BJ (cell line): Measurements from ENCODE around the gene AKT3. TPM values are rescaled to one million over a fixed set of nuclear protein-coding genes. Genes with fewer than 3 reads are reported as not detected.
"Not testable (repeated sequence)": the region's sequence is repeated elsewhere in the genome, so short reads cannot be mapped to it uniquely, and the experiment has no call there.

Experiments
- CTCF ChIA-PET: fragments of 350-600 bp; formaldehyde crosslinking; extraction: SDS; loops from one replicate; lab custom pipeline; 2021; ENCODE audit warnings: antibody characterized with exemption, inconsistent platforms; lab: Yijun Ruan, JAX
- POLR2A ChIA-PET: fragments of 300-600 bp; sonication (Branson Sonifier 250); formaldehyde crosslinking; extraction: SDS; loops from one replicate; lab custom pipeline; 2021; ENCODE audit warnings: antibody characterized with exemption; lab: Charles Lee
- DNase-seq: peaks from one replicate; pipeline ENCODE4 v3.0.0-alpha.2; 2011; ENCODE audit warnings: low read depth
- H3K27me3 ChIP-seq: 2 replicates; pipeline ENCODE4 v1.6.0; 2011; ENCODE audit warnings: low read length; ENCODE audit not compliant: control insufficient read depth, insufficient read depth
- H3K36me3 ChIP-seq: 2 replicates; pipeline ENCODE4 v1.5.1; 2011; ENCODE audit warnings: low read length; ENCODE audit not compliant: control insufficient read depth, insufficient read depth
- H3K4me3 ChIP-seq: 2 replicates; pipeline ENCODE4 v1.5.1; 2011; ENCODE audit warnings: low read depth, mild to moderate bottlenecking, control low read depth, low read length
- polyA plus RNA-seq: library from polyadenylated mRNA; depleted of rRNA; stranded (reverse); fragments of >200 nt; gene quantifications from 2 replicates; pipeline ENCODE4 v1.2.3, GENCODE V29; 2011
- TF ChIP-seq, protein P1 (sequence below): IDR thresholded peaks from 2 replicates; pipeline ENCODE4 v1.5.1; 2011; ENCODE audit warnings: low read depth, mild to moderate bottlenecking, control low read depth, inconsistent platforms, low read length, moderate library complexity; ENCODE audit not compliant: insufficient read depth

AKT3 gene
- polyA plus RNA-seq, 1 experiment = 23.8 TPM

- no peak for DNase-seq
- Histone ChIP-seq H3K4me3 (no peak overlapping the region), H3K36me3 (no peaks in the 10 kb centered on the region), H3K27me3 (no peaks in the 10 kb centered on the region)
- POLR2A ChIA-PET = no interaction called here
- CTCF ChIA-PET = interaction anchor here (0.9 to 1.0 kb wide), 2 partner anchors 29 to 79 kb away, joined by 3 to 4 read pairs; no protein-coding TSS in a partner anchor
- TF ChIP-seq, protein P1, sequence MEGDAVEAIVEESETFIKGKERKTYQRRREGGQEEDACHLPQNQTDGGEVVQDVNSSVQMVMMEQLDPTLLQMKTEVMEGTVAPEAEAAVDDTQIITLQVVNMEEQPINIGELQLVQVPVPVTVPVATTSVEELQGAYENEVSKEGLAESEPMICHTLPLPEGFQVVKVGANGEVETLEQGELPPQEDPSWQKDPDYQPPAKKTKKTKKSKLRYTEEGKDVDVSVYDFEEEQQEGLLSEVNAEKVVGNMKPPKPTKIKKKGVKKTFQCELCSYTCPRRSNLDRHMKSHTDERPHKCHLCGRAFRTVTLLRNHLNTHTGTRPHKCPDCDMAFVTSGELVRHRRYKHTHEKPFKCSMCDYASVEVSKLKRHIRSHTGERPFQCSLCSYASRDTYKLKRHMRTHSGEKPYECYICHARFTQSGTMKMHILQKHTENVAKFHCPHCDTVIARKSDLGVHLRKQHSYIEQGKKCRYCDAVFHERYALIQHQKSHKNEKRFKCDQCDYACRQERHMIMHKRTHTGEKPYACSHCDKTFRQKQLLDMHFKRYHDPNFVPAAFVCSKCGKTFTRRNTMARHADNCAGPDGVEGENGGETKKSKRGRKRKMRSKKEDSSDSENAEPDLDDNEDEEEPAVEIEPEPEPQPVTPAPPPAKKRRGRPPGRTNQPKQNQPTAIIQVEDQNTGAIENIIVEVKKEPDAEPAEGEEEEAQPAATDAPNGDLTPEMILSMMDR = no peak
Measured at GRCh38 chr1:243885806-243886205, 35.8 kb upstream of the AKT3 start.

DNA sequence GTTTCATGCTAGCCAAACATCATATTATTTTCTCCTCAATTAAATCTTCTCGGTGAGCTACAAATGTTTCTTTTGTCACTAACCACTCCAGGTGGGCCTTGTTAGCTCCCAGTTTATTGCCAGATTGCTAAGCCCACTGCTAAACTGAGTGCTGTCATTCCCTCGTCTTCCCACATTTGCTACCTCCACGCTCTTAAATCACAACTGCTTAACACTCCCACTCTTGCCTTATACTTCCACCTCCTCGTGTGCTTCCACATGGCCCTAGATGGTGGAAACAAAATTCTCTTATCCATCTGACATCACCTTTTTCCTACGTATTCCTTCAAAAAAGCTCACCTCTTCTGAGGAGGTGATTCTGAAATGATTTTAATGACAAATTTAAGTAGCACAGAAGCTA is 34.6 kb upstream of the AKT3 start:
- Histone ChIP-seq H3K36me3 (no peaks in the 10 kb centered on the region), H3K27me3 (no peaks in the 10 kb centered on the region), H3K4me3 (no peak overlapping the region)
- no peak for DNase-seq
- ChIA-PET POLR2A (no interaction called here), CTCF (interaction anchor here (0.5 to 1.0 kb wide), 2 partner anchors 9 to 28 kb away, joined by 3 read pairs; no protein-coding TSS in a partner anchor)
- TF ChIP-seq, protein P1 = no peak

DNA sequence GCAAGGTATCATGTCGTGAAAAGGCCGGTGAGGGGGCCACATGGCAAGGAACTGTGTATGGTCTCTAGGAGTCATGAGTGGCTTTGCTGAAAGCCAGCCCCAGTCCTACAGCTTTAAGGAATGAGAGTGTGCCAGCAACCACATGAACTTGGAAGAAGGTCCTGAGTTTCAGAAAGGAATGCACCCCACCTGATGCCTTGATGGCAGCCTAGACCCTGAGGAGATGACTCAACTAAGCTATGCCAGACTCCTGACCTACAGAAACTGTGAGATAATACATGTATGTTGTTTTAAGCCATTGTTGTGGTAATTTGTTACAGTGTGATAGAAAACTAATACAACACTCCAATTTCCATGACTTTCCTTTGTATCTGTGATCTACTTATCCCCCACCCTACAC is 33.5 kb upstream of the AKT3 start:
- TF ChIP-seq, protein P1 = no peak
- H3K36me3 ChIP-seq = no peaks in the 10 kb centered on the region
- POLR2A ChIA-PET = no interaction called here
- CTCF ChIA-PET = no interaction called here
- no peaks in the 10 kb centered on the region for H3K27me3 ChIP-seq
- DNase-seq = no peak
- no peak overlapping the region for H3K4me3 ChIP-seq

- ChIA-PET CTCF (no interaction called here), POLR2A (no interaction called here)
- Histone ChIP-seq H3K36me3 (no peaks in the 10 kb centered on the region), H3K27me3 (no peaks in the 10 kb centered on the region), H3K4me3 (no peak overlapping the region)
- peak; percentile 31 for DNase-seq
- TF ChIP-seq, protein P1 = no peak
Measured at GRCh38 chr1:243882276-243882675, 32.2 kb upstream of the AKT3 start.

DNA sequence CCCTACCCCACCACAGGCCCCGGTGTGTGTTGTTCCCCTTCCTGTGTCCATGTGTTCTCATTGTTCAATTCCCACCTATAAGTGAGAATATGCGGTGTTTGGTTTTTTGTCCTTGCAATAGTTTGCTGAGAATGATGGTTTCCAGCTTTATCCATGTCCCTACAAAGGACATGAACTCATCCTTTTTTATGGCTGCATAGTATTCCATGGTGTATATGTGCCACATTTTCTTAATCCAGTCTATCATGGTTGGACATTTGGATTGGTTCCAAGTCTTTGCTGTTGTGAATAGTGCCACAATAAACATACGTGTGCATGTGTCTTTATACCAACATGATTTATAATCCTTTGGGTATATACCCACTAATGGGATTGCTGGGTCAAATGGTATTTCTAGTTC is 27.0 kb upstream of the AKT3 start:
- POLR2A ChIA-PET, DNase-seq, H3K4me3 ChIP-seq, H3K36me3 ChIP-seq, CTCF ChIA-PET, H3K27me3 ChIP-seq: not testable (repeated sequence)
